GM12878 (cell line): ENCODE results near the gene CACNA1D. TPM values are rescaled to one million over a fixed set of nuclear protein-coding genes. Genes with fewer than 3 reads are reported as not detected.

Source experiments
- ATAC-seq: fragments of 200-7000 bp; cut with Tn5 transposase; 3 replicates; pipeline ENCODE4 v1.9.1; 2020; ENCODE audit warnings: mild to moderate bottlenecking, moderate library complexity
- BruUV-seq: library from RNA; stranded (reverse); fragments of 400-500 nt; replicated peaks from 2 replicates; lab custom pipeline; 2021; lab: Mats Ljungman, UMichigan
- CTCF ChIA-PET: fragments of 300-600 bp; sonication (Branson Sonifier 250); formaldehyde crosslinking; extraction: SDS; loops from one replicate; lab custom pipeline; 2021; ENCODE audit warnings: inconsistent platforms; lab: Yijun Ruan, JAX
- POLR2A ChIA-PET: fragments of 350-600 bp; formaldehyde crosslinking; extraction: SDS; loops from one replicate; lab custom pipeline; 2021; ENCODE audit warnings: inconsistent platforms; lab: Charles Lee
- RAD21 ChIA-PET: fragments of 300-600 bp; sonication (Branson Sonifier 250); formaldehyde crosslinking; loops from one replicate; lab custom pipeline; 2023; ENCODE audit warnings: antibody characterized with exemption; ENCODE audit not compliant: unreplicated experiment; lab: Charles Lee
- SMC1A ChIA-PET: fragments of 300-600 bp; sonication (Branson Sonifier 250); formaldehyde crosslinking; loops from one replicate; lab custom pipeline; 2023; ENCODE audit not compliant: unreplicated experiment, uncharacterized antibody; lab: Charles Lee
- DNase-seq: peaks from one replicate; pipeline ENCODE4 v3.0.0-alpha.2; 2011; ENCODE audit warnings: low read depth, low spot score
- FAIRE-seq: peaks from 3 replicates; lab custom pipeline; 2011; peaks lifted over from hg19 to GRCh38; lab: Jason Lieb, UNC
- H2AFZ ChIP-seq: 2 replicates; pipeline ENCODE4 v1.6.0; 2011; ENCODE audit warnings: low read depth, low read length, control low read depth; ENCODE audit not compliant: control insufficient read depth
- H3K27ac ChIP-seq: 2 replicates; pipeline ENCODE4 v1.5.1; 2011; ENCODE audit warnings: control low read depth; ENCODE audit not compliant: control insufficient read depth, insufficient read depth
- H3K27me3 ChIP-seq, 2 experiments: replicated peaks in 1 of 2; 2 replicates each; pipeline versions ENCODE4 v1.6.0 to v1.6.1; 2011; ENCODE audit warnings: low read length in 1 of 2; ENCODE audit not compliant: control insufficient read depth in 2 of 2, insufficient read depth in 2 of 2
- H3K36me3 ChIP-seq, 2 experiments: 2 replicates each; pipeline ENCODE4 v1.5.1; 2011; ENCODE audit warnings: low read length in 1 of 2; ENCODE audit not compliant: control insufficient read depth in 2 of 2, insufficient read depth in 2 of 2
- H3K4me1 ChIP-seq: 2 replicates; pipeline ENCODE4 v1.6.1; 2011; ENCODE audit warnings: mild to moderate bottlenecking, low read length, moderate library complexity, mixed read lengths; ENCODE audit not compliant: control insufficient read depth, insufficient read depth
- H3K4me2 ChIP-seq: 2 replicates; pipeline ENCODE4 v1.6.0; 2011; ENCODE audit warnings: control low read depth; ENCODE audit not compliant: control insufficient read depth, insufficient read depth
- H3K4me3 ChIP-seq: fragments of 200-600 bp; sonication (generic); 2 replicates; pipeline ENCODE4 v1.5.1; 2016
- H3K79me2 ChIP-seq: 2 replicates; pipeline ENCODE4 v1.6.0; 2011; ENCODE audit warnings: low read length; ENCODE audit not compliant: control insufficient read depth, insufficient read depth
- H3K9ac ChIP-seq: 2 replicates; pipeline ENCODE4 v1.8.0; 2011; ENCODE audit warnings: low read length, control low read depth, mixed read lengths; ENCODE audit not compliant: control insufficient read depth, insufficient read depth
- H3K9me3 ChIP-seq: replicated peaks from 3 replicates; pipeline ENCODE4 v1.5.1; 2011; ENCODE audit warnings: mild to moderate bottlenecking, low read length; ENCODE audit not compliant: control insufficient read depth, insufficient read depth
- H4K20me1 ChIP-seq: 2 replicates; pipeline ENCODE4 v1.6.0; 2011; ENCODE audit not compliant: control insufficient read depth, insufficient read depth
- LARP7 ChIP-seq: fragments of 450-650 bp; IDR thresholded peaks from 2 replicates; pipeline ENCODE4 v1.6.1; 2017; ENCODE audit warnings: mild to moderate bottlenecking
- RAD21 ChIP-seq: IDR thresholded peaks from 2 replicates; pipeline ENCODE4 v1.6.1; 2011; ENCODE audit warnings: mild to moderate bottlenecking, low read depth, low read length, moderate library complexity; ENCODE audit not compliant: insufficient read depth
- YY1 ChIP-seq: IDR thresholded peaks from 2 replicates; pipeline ENCODE4 v1.6.1; 2011; ENCODE audit warnings: low read depth, mild to moderate bottlenecking, low read length
- ZNF622 ChIP-seq: fragments of 450-650 bp; IDR thresholded peaks from 2 replicates; pipeline ENCODE4 v1.6.1; 2017; ENCODE audit warnings: mild to moderate bottlenecking, inconsistent platforms
- ZZZ3 ChIP-seq: IDR thresholded peaks from 2 replicates; pipeline ENCODE4 v1.6.1; 2011; ENCODE audit warnings: low read depth; ENCODE audit not compliant: control insufficient read depth, insufficient read length
- WGBS: methylation state at CpG from one replicate; pipeline ENCODE4 v1.1.6; 2016; ENCODE audit warnings: low lambda C conversion rate; ENCODE audit not compliant: insufficient replicate concordance, insufficient coverage; ENCODE audit errors: missing lambda C conversion rate; 5-methylcytosine and 5-hydroxymethylcytosine counted together
- in situ Hi-C: fragments of 300-500 bp; cut with MboI; formaldehyde crosslinking; loops from 9 replicates; pipeline ENCODE4 v1.14.3; 2018; ENCODE audit warnings: mixed read lengths
- intact Hi-C: fragments of 100-400 bp; cut with micrococcal nuclease; formaldehyde crosslinking; loops from one replicate; pipeline ENCODE4 v1.14.2; 2022; ENCODE audit not compliant: unreplicated experiment
- polyA plus RNA-seq, 11 experiments: library from polyadenylated mRNA; depleted of rRNA in 4 of 11; unstranded in 6 of 11; stranded (reverse) in 5 of 11; fragments of >200 nt; fragmentation: Nextera tagmentation in 4 of 11; fragmentation: Illumina TruSeq in 1 of 11; extraction: Ambion mirVana in 4 of 11; extraction: Trizol in 1 of 11; gene quantifications; 1 replicate in 1 of 11; 2 replicates in 10 of 11; pipeline versions ENCODE4 v1.2.1 to v1.2.3, GENCODE V29; 2011 to 2016; ENCODE audit warnings: inconsistent platforms in 2 of 11, missing spikeins in 2 of 11, low read depth in 1 of 11
- total RNA-seq, 4 experiments: library from RNA; depleted of rRNA in 3 of 4; stranded (reverse); fragments of >200 nt in 3 of 4; fragmentation: Illumina TruSeq in 1 of 4; extraction: Trizol in 1 of 4; gene quantifications; 2 replicates each; pipeline versions ENCODE4 v1.2.1 to v1.2.3, GENCODE V29; 2013 to 2021
- TF ChIP-seq, protein P1 (sequence below): fragments of 450-650 bp; formaldehyde crosslinking; IDR thresholded peaks from 2 replicates; pipeline ENCODE4 v1.4.0; 2022; ENCODE audit warnings: mild to moderate bottlenecking, moderate library complexity
- TF ChIP-seq, protein P2 (sequence below): IDR thresholded peaks from 2 replicates; pipeline ENCODE4 v1.6.1; 2012; ENCODE audit warnings: low read depth, low read length, improper control_type of control experiment
- TF ChIP-seq, protein P3 (sequence below), 3 experiments: IDR thresholded peaks in 2 of 3; conservative IDR thresholded peaks in 1 of 3; 2 replicates each; pipeline ENCODE4 v1.5.1; 2011; ENCODE audit warnings: low read depth in 3 of 3, low read length in 3 of 3, mild to moderate bottlenecking in 3 of 3, control low read depth in 2 of 3, moderate library complexity in 2 of 3, inconsistent platforms in 1 of 3, mixed read lengths in 1 of 3; ENCODE audit not compliant: control insufficient read depth in 2 of 3, insufficient read depth in 1 of 3; ENCODE audit errors: extremely low read depth in 1 of 3
- TF ChIP-seq, protein P4 (sequence below): fragments of 450-650 bp; IDR thresholded peaks from 2 replicates; pipeline ENCODE4 v1.6.1; 2018; ENCODE audit warnings: mild to moderate bottlenecking, low read depth, moderate library complexity; ENCODE audit not compliant: partially characterized antibody

Gene CACNA1D
- total and polyA plus RNA-seq, 10 of the 15 experiments (the other 5 are each of a cell fraction or from before 2014, with no cell fraction given): 0.21 to 24.4 (median 1.6) TPM

DNA sequence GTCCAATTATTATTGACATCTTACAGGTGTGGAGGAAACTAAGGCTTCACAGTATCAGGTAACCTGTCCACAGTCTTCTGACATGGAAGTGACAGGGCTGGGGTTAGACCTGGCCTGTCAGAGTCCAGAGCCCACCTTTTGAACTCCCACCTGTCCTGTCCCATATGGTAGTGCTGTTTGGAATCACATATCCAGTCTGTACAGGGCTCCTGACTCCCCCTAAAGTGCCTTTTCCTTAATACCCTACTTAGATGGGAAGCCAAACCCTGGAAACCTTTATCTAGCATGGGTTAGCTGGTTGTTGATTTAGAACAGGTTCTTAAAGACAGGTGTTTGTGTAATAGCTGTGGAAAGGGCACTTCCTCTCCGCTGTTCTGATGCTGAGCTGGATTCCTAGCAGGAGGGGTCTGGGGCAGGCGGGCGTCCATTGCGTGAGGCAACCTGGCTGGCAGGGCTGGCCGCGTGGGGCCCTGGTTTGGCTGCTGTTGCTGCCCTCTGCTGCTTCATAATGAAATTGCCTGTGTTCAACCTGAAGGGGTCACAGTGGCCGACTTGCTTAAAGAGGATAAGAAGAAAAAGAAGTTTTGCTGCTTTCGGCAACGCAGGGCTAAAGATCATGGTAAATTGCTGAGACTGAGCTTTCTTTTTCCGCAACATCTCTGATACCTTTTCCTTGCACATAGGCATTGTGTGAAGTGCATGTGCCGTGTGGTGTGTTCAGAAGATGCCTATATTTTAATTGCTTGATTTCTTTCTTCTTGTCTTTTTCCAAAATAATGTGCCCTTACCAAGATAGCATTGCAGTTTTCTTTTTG is 215.7 kb downstream of the CACNA1D start:
- no TSS peak for BruUV-seq
- in situ Hi-C loops: no loop called here
- RAD21 ChIA-PET: interaction anchor here (0.6 to 4.2 kb wide), 23 partner anchors 9 to 411 kb away, joined by 3 to 38 read pairs (median 3); no protein-coding TSS in a partner anchor
- H3K36me3 ChIP-seq: no peaks in the 10 kb centered on the region
- H3K9me3 ChIP-seq: no peaks in the 10 kb centered on the region
- no peak overlapping the region for H3K4me3 ChIP-seq
- H3K4me2 ChIP-seq: no peak overlapping the region
- no peaks in the 10 kb centered on the region for H3K79me2 ChIP-seq
- SMC1A ChIA-PET: interaction anchor here (0.6 to 4.5 kb wide), 35 partner anchors 9 to 371 kb away, joined by 3 to 26 read pairs (median 4); partner anchors contain the start of gene CACNA1D
- no peaks in the 10 kb centered on the region for H3K27me3 ChIP-seq
- POLR2A ChIA-PET: interaction anchor here (0.6 kb wide), 1 partner anchor 59 kb away, joined by 8 read pairs; no protein-coding TSS in a partner anchor
- peak overlapping the region; percentile 29 for H2AFZ ChIP-seq
- no peak overlapping the region for H3K27ac ChIP-seq
- WGBS: 14% methylated on average over 11 of the region's 11 CpGs
- FAIRE-seq (no peak), DNase-seq (no peak), ATAC-seq (peak; percentile 96)
- H4K20me1 ChIP-seq: no peaks in the 10 kb centered on the region
- no peak overlapping the region for H3K9ac ChIP-seq
- intact Hi-C loops: loop anchor here (1.0 to 10.0 kb wide), 5 partner anchors 87 to 411 kb away; no protein-coding TSS in a partner anchor
- no peaks in the 10 kb centered on the region; the same call in 1 of the 2 replicates for H3K4me1 ChIP-seq
- CTCF ChIA-PET: interaction anchor here (0.6 to 12.1 kb wide), 53 partner anchors 9 to 595 kb away, joined by 3 to 113 read pairs (median 4); no protein-coding TSS in a partner anchor
- peak; percentile 81 for TF ChIP-seq YY1
- no peak for TF ChIP-seq ZNF622
- TF ChIP-seq, protein P1, sequence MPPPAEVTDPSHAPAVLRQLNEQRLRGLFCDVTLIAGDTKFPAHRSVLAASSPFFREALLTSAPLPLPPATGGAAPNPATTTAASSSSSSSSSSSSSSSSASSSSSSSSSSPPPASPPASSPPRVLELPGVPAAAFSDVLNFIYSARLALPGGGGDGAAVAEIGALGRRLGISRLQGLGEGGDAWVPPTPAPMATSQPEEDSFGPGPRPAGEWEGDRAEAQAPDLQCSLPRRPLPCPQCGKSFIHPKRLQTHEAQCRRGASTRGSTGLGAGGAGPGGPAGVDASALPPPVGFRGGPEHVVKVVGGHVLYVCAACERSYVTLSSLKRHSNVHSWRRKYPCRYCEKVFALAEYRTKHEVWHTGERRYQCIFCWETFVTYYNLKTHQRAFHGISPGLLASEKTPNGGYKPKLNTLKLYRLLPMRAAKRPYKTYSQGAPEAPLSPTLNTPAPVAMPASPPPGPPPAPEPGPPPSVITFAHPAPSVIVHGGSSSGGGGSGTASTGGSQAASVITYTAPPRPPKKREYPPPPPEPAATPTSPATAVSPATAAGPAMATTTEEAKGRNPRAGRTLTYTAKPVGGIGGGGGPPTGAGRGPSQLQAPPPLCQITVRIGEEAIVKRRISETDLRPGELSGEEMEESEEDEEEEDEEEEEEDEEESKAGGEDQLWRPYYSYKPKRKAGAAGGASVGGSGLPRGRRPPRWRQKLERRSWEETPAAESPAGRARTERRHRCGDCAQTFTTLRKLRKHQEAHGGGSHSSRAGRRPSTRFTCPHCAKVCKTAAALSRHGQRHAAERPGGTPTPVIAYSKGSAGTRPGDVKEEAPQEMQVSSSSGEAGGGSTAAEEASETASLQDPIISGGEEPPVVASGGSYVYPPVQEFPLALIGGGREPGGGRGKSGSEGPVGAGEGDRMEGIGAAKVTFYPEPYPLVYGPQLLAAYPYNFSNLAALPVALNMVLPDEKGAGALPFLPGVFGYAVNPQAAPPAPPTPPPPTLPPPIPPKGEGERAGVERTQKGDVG (CRISPR knock-in tag): no peak
- TF ChIP-seq ZZZ3: no peak
- 0 out of 2 replicates have a peak, but pooled peaks have one; percentile 15 for TF ChIP-seq LARP7
- TF ChIP-seq, protein P2, sequence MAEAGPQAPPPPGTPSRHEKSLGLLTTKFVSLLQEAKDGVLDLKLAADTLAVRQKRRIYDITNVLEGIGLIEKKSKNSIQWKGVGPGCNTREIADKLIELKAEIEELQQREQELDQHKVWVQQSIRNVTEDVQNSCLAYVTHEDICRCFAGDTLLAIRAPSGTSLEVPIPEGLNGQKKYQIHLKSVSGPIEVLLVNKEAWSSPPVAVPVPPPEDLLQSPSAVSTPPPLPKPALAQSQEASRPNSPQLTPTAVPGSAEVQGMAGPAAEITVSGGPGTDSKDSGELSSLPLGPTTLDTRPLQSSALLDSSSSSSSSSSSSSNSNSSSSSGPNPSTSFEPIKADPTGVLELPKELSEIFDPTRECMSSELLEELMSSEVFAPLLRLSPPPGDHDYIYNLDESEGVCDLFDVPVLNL: no peak
- TF ChIP-seq, protein P3, sequence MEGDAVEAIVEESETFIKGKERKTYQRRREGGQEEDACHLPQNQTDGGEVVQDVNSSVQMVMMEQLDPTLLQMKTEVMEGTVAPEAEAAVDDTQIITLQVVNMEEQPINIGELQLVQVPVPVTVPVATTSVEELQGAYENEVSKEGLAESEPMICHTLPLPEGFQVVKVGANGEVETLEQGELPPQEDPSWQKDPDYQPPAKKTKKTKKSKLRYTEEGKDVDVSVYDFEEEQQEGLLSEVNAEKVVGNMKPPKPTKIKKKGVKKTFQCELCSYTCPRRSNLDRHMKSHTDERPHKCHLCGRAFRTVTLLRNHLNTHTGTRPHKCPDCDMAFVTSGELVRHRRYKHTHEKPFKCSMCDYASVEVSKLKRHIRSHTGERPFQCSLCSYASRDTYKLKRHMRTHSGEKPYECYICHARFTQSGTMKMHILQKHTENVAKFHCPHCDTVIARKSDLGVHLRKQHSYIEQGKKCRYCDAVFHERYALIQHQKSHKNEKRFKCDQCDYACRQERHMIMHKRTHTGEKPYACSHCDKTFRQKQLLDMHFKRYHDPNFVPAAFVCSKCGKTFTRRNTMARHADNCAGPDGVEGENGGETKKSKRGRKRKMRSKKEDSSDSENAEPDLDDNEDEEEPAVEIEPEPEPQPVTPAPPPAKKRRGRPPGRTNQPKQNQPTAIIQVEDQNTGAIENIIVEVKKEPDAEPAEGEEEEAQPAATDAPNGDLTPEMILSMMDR (IDR thresholded peaks at IDR 0.05 in 2 of 3, conservative IDR thresholded peaks at IDR 0.05 in 1 of 3; ENCODE audit: control insufficient read depth in 2 of 3, extremely low read depth in 1 of 3, insufficient read depth in 1 of 3, low read depth in 3 of 3, low read length in 3 of 3): peak; percentile 81 to 91 (median 82)
- TF ChIP-seq, protein P4, sequence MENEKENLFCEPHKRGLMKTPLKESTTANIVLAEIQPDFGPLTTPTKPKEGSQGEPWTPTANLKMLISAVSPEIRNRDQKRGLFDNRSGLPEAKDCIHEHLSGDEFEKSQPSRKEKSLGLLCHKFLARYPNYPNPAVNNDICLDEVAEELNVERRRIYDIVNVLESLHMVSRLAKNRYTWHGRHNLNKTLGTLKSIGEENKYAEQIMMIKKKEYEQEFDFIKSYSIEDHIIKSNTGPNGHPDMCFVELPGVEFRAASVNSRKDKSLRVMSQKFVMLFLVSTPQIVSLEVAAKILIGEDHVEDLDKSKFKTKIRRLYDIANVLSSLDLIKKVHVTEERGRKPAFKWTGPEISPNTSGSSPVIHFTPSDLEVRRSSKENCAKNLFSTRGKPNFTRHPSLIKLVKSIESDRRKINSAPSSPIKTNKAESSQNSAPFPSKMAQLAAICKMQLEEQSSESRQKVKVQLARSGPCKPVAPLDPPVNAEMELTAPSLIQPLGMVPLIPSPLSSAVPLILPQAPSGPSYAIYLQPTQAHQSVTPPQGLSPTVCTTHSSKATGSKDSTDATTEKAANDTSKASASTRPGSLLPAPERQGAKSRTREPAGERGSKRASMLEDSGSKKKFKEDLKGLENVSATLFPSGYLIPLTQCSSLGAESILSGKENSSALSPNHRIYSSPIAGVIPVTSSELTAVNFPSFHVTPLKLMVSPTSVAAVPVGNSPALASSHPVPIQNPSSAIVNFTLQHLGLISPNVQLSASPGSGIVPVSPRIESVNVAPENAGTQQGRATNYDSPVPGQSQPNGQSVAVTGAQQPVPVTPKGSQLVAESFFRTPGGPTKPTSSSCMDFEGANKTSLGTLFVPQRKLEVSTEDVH: no peak
- TF ChIP-seq RAD21: peak; percentile 78
